Measurements from ENCODE around the gene ALKBH4.
"Not testable (repeated sequence)": the region's sequence is repeated elsewhere in the genome, so short reads cannot be mapped to it uniquely, and the experiment has no call there.

The ALKBH4 gene

DNA sequence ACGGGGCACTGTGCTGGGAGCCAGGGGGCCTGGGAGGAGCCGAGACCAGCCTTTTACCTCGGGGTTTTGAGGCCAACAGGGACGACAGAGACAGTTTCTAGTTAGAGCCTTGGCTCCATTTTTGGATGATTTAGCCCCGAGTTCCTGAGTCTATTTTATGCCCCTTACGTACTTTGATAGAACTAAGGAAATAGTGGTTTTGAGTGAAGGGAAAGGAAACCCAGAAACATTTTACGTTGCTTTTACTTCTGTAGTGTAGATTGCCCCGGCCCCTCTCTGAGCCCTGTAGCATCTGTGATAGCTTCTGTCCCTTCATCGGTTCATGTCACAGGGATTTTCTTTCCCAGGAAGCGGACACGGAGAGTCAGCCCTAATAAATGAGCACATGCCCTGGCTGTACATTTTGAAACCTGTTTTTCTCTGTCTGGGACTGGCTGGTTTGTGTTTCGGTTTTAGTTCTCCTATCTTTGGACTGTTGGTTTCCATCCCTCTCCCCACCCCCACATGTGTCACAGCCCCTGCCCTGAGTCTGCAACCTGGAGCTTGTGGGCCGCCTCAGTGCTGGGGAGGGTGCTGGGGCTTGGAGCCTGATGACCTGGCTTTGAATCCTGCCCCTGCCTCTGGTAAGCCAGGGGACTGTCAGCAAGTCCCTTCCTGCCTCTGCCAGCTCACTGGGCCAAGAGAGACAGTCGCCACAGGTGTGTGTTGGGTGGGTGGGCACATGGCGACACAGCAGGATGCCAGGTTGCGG, 38.2 kb downstream of the ALKBH4 start:
- DNase-seq, result no peak

DNA sequence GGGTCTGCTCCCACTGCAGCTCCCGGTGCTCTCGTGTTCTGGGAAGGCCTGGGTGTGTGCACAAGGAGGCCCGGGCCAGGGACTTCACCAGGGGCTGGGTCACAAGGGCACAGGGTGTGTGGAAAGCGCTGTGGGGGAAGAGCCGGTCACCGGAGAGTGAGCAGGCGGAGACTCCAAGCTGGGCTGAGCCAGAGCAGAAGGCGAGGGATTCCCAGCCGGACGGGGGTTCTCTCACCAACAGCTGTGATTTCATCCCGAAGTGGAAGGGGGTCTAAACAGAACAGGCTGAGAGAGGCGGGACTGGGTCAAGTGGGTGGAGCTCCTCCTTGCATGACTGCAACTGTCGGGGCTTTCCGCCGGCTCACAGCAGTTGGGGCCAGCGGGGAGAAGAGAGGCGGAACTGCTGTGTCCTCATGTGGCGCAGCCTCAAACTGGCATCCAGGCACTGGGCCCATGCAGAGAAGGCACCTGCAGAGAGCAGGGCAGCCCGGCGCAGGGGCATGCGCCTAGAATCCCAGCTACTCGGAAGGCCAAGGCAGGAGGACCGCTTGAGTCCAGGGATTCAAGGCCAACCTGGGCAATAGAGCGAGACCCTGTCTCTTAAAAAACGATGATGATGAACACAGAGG, 38.9 kb downstream of the ALKBH4 start:
- DNase-seq, result no peak

DNA sequence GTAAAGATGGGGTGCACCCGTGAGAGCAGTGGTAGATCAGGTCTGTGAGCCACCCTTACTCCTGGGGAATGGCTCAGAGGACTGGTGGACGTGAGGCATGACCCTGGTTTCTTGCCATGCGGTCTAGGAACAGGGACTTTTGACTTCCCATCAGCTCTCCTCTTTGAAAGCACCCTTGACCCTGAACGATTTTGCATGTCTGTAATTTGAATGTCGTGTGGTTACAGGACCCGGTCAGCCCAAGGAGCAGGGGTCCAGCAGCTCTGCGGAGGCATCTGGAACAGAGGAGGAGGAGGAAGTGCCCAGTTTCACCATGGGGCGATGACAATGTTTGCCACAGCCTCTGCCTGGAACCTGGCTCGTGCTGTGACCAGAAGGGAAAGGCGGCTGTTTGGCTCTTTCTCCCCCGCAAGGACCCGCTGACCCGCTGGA, 39.9 kb downstream of the ALKBH4 start:
- DNase-seq, result no peak

DNA sequence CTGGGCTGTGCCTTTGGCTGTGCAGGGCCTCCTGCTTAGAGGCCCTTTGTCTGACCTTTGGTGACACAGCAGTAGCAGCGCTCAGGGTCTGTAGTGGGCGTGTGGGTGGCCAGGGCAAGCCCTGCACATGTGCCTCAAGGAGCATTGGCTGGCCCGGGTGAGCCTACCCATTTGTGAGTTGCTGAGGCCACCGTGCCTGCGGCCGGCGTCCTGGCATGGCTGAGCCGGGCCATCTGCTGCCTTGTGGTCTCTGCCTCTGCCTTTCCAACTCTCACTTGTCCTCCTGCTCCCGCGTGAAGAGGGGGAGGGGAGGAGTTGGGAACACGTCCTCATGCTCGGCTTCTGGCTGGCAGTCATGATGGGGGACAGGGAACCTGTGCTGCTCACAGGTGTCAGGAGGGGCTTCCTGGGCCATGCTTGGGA, 40.5 kb downstream of the ALKBH4 start:
- no peak for DNase-seq

DNA sequence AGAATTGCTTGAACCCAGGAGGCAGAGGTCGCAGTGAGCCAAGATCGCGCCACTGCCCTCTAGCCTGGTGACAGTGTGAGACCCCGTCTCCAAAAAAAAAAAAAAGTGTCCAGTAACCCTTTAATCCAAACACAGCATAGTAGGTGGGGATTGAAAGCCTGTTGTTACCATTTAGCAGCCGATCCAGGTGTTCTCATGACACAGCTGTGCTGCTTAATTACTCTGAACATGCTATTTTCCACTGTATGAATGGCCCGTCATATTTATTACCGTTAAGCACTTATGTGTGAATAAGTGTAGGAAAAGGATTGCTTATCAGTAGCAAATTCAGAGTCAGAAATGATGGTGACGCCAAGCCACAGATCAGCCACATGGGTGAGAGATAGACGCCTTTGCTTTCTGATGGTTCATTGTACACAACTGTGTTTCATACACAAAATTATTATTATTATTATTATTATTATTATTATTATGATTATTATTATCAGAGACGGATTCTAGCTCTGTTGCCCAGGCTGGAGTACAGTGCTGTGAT, 42.9 kb downstream of the ALKBH4 start:
- no peak for DNase-seq

DNA sequence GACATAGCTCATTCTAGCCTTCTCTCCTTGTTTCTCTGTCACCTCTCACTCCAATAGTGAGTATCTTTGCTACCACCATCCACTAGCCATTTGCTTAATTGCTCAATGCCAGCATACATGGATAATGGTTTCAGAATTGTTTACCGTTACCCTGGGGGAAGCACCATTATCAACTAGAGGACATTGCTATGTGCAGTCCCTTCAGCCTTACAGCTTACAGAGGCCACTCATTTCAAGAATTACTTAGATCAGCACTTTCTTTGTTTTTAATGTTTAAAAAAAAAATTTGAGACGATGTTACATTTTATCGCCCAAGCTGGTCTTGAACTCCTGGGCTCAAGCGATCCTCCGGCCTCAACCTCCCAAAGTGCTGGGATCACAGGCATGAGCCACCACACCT, 46.1 kb downstream of the ALKBH4 start:
- DNase-seq, result no peak

DNA sequence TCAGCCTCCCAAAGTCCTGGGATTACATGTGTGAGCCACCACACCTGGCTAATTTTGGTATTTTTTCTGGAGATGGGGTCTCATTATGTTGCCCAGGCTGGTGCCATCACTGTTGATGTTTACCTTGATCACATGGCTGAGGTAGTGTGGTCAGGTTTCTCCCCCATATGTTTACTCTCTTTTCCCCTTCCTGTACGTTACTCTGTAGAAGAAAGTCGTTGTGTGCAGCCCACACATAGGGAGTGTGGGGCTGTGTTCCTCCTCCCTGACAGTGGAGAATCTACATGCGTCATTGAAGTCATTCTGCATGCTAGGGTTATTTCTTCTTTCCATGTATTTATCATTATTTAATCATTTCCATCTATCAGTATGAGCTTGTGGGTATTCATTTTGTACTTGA, 47.6 kb downstream of the ALKBH4 start:
- no peak for DNase-seq

DNA sequence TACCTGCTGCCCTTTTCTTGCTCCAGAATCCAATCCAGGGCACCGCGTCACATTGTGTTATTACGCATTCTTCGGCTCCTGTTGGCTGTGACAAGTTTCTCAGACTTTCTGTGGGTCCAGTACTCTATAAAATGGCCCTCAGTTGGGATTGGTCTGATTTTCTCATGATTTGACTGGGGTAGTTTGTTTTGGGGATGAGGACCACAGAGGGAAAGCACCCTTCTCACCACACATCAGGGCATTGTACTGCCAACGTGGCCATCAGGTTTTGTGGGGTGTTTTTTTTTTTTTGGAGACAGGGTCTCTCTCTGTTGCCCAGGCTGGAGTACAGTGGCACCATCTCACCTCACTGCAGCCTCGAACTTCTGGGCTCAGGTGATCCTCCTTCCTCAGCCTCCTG, 48.3 kb downstream of the ALKBH4 start:
- DNase-seq, result no peak

DNA sequence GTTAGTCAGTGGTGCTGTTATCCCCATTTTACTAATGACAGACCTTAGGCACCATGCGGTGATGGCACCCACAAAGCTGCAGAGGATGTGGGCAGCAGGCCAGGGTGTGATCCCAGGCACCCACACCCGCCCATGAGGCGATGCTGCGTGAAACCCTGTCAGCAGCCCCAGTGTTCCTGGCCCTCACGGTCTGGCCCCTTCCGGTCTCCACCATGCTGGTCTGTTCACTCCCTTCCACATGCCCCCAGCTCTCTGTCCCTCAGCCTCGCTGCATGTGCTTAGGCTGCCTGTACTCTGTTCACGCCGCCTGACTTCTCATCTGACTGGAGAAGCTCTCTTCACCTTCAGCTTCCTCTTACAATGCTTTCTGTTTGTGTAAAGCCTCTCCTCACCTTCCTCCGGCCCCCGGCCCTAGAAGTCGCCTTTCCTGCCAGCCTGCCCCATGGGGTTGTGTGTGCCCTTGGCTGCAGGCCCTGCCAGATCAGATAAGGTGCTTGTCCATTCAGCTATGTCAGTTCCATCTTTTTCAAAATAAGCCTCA, 48.9 kb downstream of the ALKBH4 start:
- no peak for DNase-seq

DNA sequence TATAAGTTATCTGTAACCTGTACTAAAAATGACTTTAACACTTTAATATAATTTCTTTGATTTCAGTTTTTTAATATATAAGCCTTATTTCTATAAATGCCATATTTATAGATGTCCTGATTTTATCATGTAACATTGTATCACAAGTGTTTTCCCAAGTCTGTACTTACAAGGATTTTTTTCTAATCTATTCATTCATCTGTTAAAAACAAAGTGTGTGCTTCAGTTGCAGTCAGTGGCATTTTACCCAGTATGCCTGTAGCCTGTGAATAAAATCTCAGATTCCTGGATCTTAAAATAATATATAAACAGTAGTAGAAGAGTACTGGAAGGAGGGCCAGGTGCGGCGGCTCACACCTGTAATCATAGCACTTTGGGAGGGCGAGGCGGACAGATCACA, 51.1 kb downstream of the ALKBH4 start:
- DNase-seq, result no peak

DNA sequence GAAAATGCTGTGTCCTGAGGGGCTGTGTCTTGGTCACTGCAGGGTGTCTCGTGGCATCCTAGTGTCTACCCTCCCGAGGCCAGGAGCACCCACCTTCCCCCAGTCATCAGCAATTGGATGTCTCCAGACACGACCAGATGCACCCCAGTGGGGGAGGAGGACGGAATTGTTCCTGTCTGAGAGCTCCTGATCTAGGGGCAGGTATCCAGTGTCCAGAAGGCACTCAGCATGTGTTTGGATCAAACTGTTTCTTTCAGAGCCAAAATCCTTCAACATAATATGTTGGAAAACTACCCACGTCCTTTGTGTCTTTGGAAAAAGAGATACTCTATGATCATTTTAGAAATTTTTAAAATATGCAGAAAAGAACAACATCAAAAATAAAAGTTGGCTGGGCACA, 51.6 kb downstream of the ALKBH4 start:
- DNase-seq, result no peak

DNA sequence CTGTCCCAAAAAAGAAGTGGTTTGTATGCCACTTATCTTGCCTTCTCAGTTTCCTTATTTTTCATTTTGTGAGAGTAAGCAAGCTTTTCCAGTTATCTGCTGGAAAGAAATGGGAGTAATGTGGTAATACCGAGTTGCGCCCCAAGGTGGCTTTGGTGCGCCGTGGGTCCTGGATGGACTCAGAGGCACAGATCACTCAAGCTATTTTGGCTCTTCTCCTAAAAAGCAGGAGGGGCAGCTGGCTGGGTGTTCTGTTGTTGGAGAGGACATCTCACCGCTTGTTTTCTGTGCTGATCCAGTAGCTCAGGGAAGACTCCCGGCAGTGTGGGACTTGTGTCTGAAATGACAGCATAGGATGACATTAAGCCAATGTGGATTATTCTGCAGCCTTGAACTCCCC, 52.1 kb downstream of the ALKBH4 start:
- DNase-seq, result no peak

DNA sequence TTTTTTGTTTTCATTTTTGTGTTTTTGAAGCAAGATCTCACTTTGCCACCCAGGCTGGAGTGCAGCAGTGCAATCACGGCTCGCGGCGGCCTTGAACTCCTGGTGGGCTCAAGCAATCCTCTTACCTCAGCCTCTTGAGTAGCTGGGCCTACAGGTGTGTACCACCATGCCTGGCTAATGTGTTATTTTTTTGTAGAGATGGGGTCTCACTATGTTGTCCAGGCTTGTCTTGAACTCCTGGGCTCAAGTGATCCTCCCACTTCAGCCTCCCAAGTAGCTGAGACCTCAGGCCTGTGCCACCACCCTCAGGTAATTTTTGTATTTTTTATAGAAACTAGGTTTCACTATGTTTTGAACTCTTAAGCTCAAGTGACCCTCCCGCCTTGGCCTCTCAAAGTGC, 53.7 kb downstream of the ALKBH4 start:
- DNase-seq, result no peak

DNA sequence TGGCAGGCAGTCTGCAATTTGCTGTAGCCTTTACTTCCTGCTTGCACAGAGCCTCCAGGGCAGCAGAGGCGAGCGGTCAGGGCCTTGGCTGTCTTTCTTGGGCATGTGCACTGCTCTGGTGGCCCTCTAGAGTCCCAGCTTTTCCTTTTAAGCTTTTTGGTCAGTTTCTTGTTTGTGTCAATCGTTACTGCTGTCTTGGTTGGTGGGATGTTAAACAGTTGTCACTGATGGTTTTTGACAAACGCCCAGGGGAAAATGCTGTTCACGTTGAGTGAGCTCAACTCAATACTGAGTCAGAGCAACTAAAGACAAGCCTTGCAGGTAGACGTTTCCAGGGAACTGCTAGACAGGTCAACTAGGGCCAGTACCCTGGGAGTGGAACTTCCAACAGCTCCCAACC, 54.5 kb downstream of the ALKBH4 start:
- DNase-seq, result no peak

DNA sequence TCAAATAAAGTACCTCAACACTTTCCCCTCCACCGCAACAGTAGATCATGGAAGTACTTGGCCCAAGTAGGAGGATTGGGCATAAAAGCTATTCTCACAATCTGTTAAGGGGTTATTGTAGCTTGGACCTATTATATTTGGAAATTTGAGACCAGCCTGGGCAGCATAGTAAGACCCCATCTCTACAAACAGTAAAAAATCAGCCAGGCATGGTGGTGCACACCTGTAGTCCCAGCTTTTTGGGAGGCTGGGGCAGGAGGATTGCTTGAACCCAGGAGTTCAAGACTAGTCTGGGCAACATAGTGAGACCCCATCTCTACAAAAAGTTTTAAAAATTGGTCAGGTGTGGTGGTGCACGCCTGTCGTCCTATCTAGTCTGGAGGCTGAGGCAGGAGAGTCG, 55.3 kb downstream of the ALKBH4 start:
- no peak for DNase-seq

DNA sequence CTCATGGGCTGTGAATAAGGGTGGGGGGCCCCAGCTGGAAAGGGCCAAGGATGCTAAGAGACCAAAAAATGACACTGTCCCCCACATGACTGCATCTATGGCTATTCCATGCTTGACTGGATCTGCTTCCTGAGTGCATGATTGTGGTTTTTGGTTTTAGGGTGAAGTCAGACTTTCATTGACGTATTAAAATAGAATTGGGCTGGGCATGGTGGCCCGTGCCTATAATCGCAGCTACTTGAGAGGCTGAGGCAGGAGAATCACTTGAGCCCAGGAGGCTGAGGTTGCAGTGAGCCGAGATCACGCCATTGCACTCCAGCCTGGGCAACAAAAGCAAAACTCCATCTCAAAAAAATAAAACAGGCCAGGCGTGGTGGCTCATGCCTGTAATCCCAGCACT, 56.1 kb downstream of the ALKBH4 start:
- DNase-seq, result not testable (repeated sequence)

DNA sequence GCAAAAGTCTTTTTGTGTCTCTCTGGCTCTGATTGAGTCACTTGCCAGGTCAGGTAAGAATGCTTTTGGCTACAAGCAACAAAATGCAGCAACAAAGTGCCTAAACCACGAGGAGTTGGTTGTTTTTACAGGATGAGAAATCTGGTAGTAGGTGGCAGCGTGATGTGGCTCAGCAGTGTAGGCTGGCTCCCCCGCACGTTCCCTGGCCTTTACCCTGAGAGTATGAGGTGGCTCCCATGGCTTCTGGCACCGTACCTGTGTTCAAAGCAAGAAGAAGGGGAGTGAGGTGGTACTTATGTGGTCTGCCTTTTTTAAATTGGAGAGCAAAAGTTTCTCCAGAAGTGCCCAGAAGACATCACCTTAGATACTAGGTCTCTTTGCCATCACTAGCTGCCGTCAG, 56.8 kb downstream of the ALKBH4 start:
- DNase-seq, result no peak
